A549 (cell line): ENCODE data around the gene MATN4. TPM values are rescaled to one million over a fixed set of nuclear protein-coding genes. Genes with fewer than 3 reads are reported as not detected.

ENCODE experiments used
- ATAC-seq, 2 experiments: fragments of 200-7000 bp in 1 of 2; fragments of >200 bp in 1 of 2; cut with Nextera tagmentation in 1 of 2; cut with Tn5 transposase in 1 of 2; 3 replicates each; pipeline versions ENCODE4 v1.8.0 to v1.9.1; 2018 to 2020; ENCODE audit warnings: mild to moderate bottlenecking in 1 of 2, moderate library complexity in 1 of 2
- CTCF ChIA-PET: fragments of 300-600 bp; sonication (Branson Sonifier 250); formaldehyde crosslinking; extraction: SDS; loops from one replicate; lab custom pipeline; 2021; ENCODE audit warnings: antibody characterized with exemption, inconsistent platforms; lab: Yijun Ruan, JAX
- POLR2A ChIA-PET: fragments of 350-600 bp; formaldehyde crosslinking; extraction: SDS; loops from one replicate; lab custom pipeline; 2021; ENCODE audit warnings: antibody characterized with exemption, inconsistent platforms; lab: Yijun Ruan, JAX
- DNase-seq, 2 experiments: peaks; one replicate each; pipeline versions ENCODE4 v3.0.0 to v3.0.0-alpha.2; 2011 to 2016; ENCODE audit warnings: low read depth in 1 of 2, low spot score in 1 of 2
- FAIRE-seq: peaks from 2 replicates; lab custom pipeline; 2011; peaks lifted over from hg19 to GRCh38; lab: Jason Lieb, UNC
- H3K27ac ChIP-seq, 2 experiments: fragments of >200 bp; sonication (Bioruptor Twin); formaldehyde crosslinking; 3 replicates each; pipeline ENCODE4 v1.5.1; 2016 to 2017
- H3K4me1 ChIP-seq: fragments of >200 bp; sonication (Bioruptor Twin); formaldehyde crosslinking; 3 replicates; pipeline ENCODE4 v1.6.1; 2016
- H3K4me2 ChIP-seq: fragments of >200 bp; sonication (Bioruptor Twin); formaldehyde crosslinking; 3 replicates; pipeline ENCODE4 v1.6.1; 2016
- H3K4me3 ChIP-seq: fragments of >200 bp; sonication (Bioruptor Twin); formaldehyde crosslinking; 3 replicates; pipeline ENCODE4 v1.5.1; 2016
- H3K9me3 ChIP-seq: fragments of >200 bp; sonication (Bioruptor Twin); formaldehyde crosslinking; 3 replicates; pipeline ENCODE4 v1.6.1; 2016
- CEBPB ChIP-seq, 2 experiments: fragments of >200 bp in 1 of 2; sonication (Bioruptor Twin) in 1 of 2; formaldehyde crosslinking in 1 of 2; IDR thresholded peaks; 2 replicates each; pipeline ENCODE4 v1.6.1; 2012 to 2016
- CHD4 ChIP-seq: fragments of 200-600 bp; sonication (generic); IDR thresholded peaks from 2 replicates; pipeline ENCODE4 v1.6.1; 2016; ENCODE audit warnings: antibody characterized with exemption, mild to moderate bottlenecking, borderline replicate concordance
- EHMT2 ChIP-seq: fragments of 200-600 bp; sonication (generic); IDR thresholded peaks from 2 replicates; pipeline ENCODE4 v1.6.1; 2016; ENCODE audit warnings: antibody characterized with exemption, low read depth, mild to moderate bottlenecking, moderate library complexity
- EP300 ChIP-seq, 2 experiments: fragments of >200 bp; sonication (Bioruptor Twin); formaldehyde crosslinking; IDR thresholded peaks; 2 replicates in 1 of 2; 3 replicates in 1 of 2; pipeline ENCODE4 v1.6.1; 2016 to 2017
- FOSB ChIP-seq: fragments of 250-450 bp; sonication (Bioruptor Pico); IDR thresholded peaks from 2 replicates; pipeline ENCODE4 v1.5.0; 2020; ENCODE audit warnings: mild to moderate bottlenecking, moderate library complexity
- HEYL ChIP-seq: fragments of 250-450 bp; sonication (Bioruptor Pico); IDR thresholded peaks from 2 replicates; pipeline ENCODE4 v1.8.0; 2021; ENCODE audit warnings: mild to moderate bottlenecking, moderate library complexity
- HOXA7 ChIP-seq: fragments of 250-450 bp; sonication (Bioruptor Pico); IDR thresholded peaks from 2 replicates; pipeline ENCODE4 v1.5.0; 2020; ENCODE audit warnings: mild to moderate bottlenecking, moderate library complexity
- JUN ChIP-seq, 2 experiments: fragments of >200 bp; sonication (Bioruptor Twin); formaldehyde crosslinking; IDR thresholded peaks; 2 replicates in 1 of 2; 3 replicates in 1 of 2; pipeline ENCODE4 v1.6.1; 2016 to 2017
- NFE2L2 ChIP-seq: fragments of 150-350 bp; conservative IDR thresholded peaks from 2 replicates; pipeline ENCODE4 v1.6.1; 2014; ENCODE audit warnings: low read length
- TP53 ChIP-seq: fragments of 250-450 bp; sonication (Bioruptor Pico); IDR thresholded peaks from 2 replicates; pipeline ENCODE4 v1.5.0; 2021; ENCODE audit warnings: mild to moderate bottlenecking, moderate library complexity
- ZFP36 ChIP-seq: fragments of 450-650 bp; IDR thresholded peaks from 2 replicates; pipeline ENCODE4 v1.6.1; 2014; ENCODE audit warnings: borderline replicate concordance; ENCODE audit not compliant: partially characterized antibody
- ZNF302 ChIP-seq: fragments of 250-450 bp; sonication (Bioruptor Pico); IDR thresholded peaks from 2 replicates; pipeline ENCODE4 v1.9.0; 2021; ENCODE audit warnings: inconsistent platforms, mild to moderate bottlenecking, moderate library complexity
- WGBS: methylation state at CpG from one replicate; pipeline ENCODE4 v1.1.6; 2017; ENCODE audit errors: missing lambda C conversion rate; 5-methylcytosine and 5-hydroxymethylcytosine counted together
- polyA plus RNA-seq, 4 experiments: library from polyadenylated mRNA; depleted of rRNA in 3 of 4; stranded (reverse); fragments of >200 nt; fragmentation: RNase III in 1 of 4; extraction: RNeasy Plus Mini Kit Qiagen cat#74134 plus additional on column Dnase treatment in 1 of 4; gene quantifications; 2 replicates in 3 of 4; 3 replicates in 1 of 4; pipeline ENCODE4 v1.2.3, GENCODE V29; 2011 to 2017
- TF ChIP-seq, protein P1 (sequence below): fragments of >200 bp; sonication (Bioruptor Twin); formaldehyde crosslinking; IDR thresholded peaks from 2 replicates; pipeline ENCODE4 v1.6.1; 2016
- TF ChIP-seq, protein P2 (sequence below): fragments of >200 bp; sonication (Bioruptor Twin); formaldehyde crosslinking; IDR thresholded peaks from 3 replicates; pipeline ENCODE4 v1.6.1; 2016
- TF ChIP-seq, protein P3 (sequence below): fragments of 150-350 bp; IDR thresholded peaks from 2 replicates; pipeline ENCODE4 v1.6.1; 2014; ENCODE audit warnings: low read depth, mild to moderate bottlenecking, low read length
- TF ChIP-seq, protein P4 (sequence below): IDR thresholded peaks from 2 replicates; pipeline ENCODE4 v1.6.1; 2012

Gene MATN4
- polyA plus RNA-seq, 2 of the 4 experiments (the other 2 are of a cell fraction): 0.04 to 0.05 TPM

DNA sequence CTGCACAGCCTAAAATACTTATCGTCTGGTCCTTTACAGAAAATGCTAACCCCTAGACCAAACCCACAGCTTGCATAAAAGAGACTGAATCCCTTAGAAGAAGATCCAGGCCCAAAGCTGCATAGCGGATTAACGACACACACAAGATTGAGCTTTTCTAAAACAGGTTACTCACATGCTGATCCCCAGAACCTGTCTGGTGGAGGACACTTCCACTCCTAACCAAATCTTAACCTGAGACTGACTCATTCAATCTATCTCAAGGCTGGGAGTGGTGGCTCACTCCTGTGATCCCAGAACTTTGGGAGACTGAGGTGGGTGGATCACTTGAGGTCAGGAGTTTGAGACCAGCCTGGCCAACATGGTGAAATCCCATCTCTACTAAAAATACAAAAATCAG, 50.9 kb downstream of the MATN4 start:
- ATAC-seq (no peak), FAIRE-seq (no peak), DNase-seq (no peak)
- H3K27ac ChIP-seq: no peak overlapping the region
- CTCF ChIA-PET: interaction anchor here (2.8 kb wide), 1 partner anchor 34 kb away, joined by 12 read pairs; no protein-coding TSS in a partner anchor
- no peak overlapping the region for H3K4me2 ChIP-seq
- peaks cover 23% of the 10 kb centered on the region for H3K4me1 ChIP-seq
- H3K4me3 ChIP-seq: no peak overlapping the region
- no peaks in the 10 kb centered on the region for H3K9me3 ChIP-seq
- 83% methylated on average over 3 of the region's 3 CpGs for WGBS
- POLR2A ChIA-PET: no interaction called here
- TF ChIP-seq ZNF302 (CRISPR knock-in tag) (no peak), TP53 (no peak), JUN (IDR thresholded peaks at IDR 0.05) (no peak), FOSB (CRISPR knock-in tag) (no peak)
- TF ChIP-seq, protein P1, sequence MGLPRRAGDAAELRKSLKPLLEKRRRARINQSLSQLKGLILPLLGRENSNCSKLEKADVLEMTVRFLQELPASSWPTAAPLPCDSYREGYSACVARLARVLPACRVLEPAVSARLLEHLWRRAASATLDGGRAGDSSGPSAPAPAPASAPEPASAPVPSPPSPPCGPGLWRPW: no peak
- TF ChIP-seq, protein P2, sequence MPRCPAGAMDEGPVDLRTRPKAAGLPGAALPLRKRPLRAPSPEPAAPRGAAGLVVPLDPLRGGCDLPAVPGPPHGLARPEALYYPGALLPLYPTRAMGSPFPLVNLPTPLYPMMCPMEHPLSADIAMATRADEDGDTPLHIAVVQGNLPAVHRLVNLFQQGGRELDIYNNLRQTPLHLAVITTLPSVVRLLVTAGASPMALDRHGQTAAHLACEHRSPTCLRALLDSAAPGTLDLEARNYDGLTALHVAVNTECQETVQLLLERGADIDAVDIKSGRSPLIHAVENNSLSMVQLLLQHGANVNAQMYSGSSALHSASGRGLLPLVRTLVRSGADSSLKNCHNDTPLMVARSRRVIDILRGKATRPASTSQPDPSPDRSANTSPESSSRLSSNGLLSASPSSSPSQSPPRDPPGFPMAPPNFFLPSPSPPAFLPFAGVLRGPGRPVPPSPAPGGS: no peak

DNA sequence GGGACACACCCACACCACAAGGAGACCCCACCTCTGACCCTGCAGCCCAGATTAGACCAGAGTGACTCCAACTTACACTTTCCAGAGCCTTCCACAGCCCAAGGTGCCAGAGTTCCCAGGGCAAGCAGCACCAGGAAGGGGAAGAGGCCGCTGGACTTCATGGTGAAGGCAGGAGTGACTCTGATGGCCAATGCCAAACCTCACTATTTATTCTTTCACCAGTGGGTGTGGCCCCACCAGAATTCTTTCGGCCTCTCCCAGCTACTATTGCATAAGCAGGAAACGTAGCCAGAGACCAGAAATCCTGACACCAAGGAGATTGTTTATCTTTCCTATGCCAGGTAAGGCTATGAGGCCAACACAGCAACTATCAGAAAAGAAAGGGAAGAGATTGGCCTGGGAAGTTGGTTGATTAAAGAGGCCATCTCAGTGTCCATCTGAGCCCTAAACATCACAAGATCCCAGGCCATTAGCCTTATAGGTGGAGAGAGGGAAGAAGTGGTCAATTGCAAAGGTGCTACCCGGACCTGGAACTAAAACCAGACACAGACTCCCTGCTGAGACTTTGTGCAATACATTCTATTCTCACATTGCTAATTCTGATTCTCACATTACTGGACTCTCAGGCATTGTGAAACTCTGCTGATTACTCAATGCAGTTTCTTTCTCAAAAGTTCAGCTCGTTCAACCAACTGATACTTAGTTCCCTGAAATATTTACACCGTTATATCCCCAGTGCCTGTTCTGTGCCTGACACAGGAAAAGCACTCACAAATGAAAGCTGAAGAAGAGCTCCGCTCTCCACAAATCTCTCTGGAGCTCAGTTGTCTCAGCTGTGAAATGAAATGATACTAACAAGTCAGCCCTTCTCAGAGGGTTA, 53.5 kb downstream of the MATN4 start, which contains the start of gene SLPI:
SLPI (minus strand) TSS at position 182 of the 880 bp plus-strand sequence; CDS start at position 161, 21 bp downstream.
- 16% methylated on average over 6 of the region's 7 CpGs for WGBS
- peak; percentile 46 to 88; a peak in 3 of 4 replicates for TF ChIP-seq CEBPB (IDR thresholded peaks at IDR 0.05)
- TF ChIP-seq ZFP36: no peak
- TF ChIP-seq, protein P1: peak; percentile 72; the same call in 1 of the 2 replicates
- ChIA-PET CTCF (interaction anchor here (0.7 to 1.7 kb wide), 10 partner anchors 10 to 1425 kb away, joined by 3 to 9 read pairs (median 3); no protein-coding TSS in a partner anchor), POLR2A (interaction anchor here (0.6 kb wide), 1 partner anchor 23 kb away, joined by 3 read pairs; no protein-coding TSS in a partner anchor)
- H3K9me3 ChIP-seq: no peaks in the 10 kb centered on the region
- peak; percentile 52 to 72; a peak in 5 of 6 replicates for ATAC-seq
- peak; percentile 18 to 70 for DNase-seq
- H3K27ac ChIP-seq: peak within 1 kb of the TSS; percentile 54 to 70
- peak within 1 kb of the TSS; percentile 11; the same call in 1 of the 3 replicates for H3K4me3 ChIP-seq
- FAIRE-seq: no peak
- H3K4me1 ChIP-seq: peaks cover 23% of the 10 kb centered on the region
- peak within 1 kb of the TSS; percentile 62 for H3K4me2 ChIP-seq

DNA sequence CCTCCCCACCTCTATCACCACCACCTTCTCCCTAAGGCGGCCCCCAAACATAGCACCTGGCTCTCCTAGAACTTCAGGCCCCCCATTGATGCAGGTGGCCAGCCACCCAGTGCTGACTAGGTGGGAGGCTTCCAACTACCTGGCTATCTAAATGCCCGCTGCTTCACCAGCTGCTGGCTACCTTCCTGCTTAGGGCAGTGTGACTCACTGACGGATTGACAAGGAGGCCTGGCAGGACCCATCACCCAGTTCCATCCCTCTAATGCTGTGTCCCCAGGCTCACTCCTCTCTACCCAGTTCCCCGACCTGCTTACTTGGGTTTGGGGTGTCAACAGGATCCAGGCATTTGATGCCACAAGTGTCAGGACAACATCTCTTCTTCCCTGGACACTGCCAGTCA, 54.8 kb downstream of the MATN4 start:
- 65% methylated on average over 4 of the region's 4 CpGs for WGBS
- ChIA-PET POLR2A (no interaction called here), CTCF (interaction anchor here (1.1 to 1.5 kb wide), 4 partner anchors 8 to 157 kb away, joined by 3 to 7 read pairs (median 4); no protein-coding TSS in a partner anchor)
- ATAC-seq (no peak), FAIRE-seq (no peak)
- Histone ChIP-seq H3K4me1 (peaks cover 23% of the 10 kb centered on the region), H3K4me2 (peak overlapping the region; percentile 62; the same call in 1 of the 3 replicates), H3K9me3 (no peaks in the 10 kb centered on the region)
- TF ChIP-seq CHD4 (no peak), EHMT2 (no peak), EP300 (IDR thresholded peaks at IDR 0.05) (no peak), HEYL (CRISPR knock-in tag) (no peak), JUN (IDR thresholded peaks at IDR 0.05) (no peak), NFE2L2 (no peak), HOXA7 (CRISPR knock-in tag) (no peak)
- TF ChIP-seq, protein P3, sequence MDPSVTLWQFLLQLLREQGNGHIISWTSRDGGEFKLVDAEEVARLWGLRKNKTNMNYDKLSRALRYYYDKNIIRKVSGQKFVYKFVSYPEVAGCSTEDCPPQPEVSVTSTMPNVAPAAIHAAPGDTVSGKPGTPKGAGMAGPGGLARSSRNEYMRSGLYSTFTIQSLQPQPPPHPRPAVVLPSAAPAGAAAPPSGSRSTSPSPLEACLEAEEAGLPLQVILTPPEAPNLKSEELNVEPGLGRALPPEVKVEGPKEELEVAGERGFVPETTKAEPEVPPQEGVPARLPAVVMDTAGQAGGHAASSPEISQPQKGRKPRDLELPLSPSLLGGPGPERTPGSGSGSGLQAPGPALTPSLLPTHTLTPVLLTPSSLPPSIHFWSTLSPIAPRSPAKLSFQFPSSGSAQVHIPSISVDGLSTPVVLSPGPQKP: no peak
- TF ChIP-seq, protein P4, sequence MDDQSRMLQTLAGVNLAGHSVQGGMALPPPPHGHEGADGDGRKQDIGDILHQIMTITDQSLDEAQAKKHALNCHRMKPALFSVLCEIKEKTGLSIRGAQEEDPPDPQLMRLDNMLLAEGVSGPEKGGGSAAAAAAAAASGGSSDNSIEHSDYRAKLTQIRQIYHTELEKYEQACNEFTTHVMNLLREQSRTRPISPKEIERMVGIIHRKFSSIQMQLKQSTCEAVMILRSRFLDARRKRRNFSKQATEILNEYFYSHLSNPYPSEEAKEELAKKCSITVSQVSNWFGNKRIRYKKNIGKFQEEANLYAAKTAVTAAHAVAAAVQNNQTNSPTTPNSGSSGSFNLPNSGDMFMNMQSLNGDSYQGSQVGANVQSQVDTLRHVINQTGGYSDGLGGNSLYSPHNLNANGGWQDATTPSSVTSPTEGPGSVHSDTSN: no peak
- TF ChIP-seq, all 56 proteins: peak for 0
- no peak for DNase-seq
- H3K4me3 ChIP-seq: no peak overlapping the region
- H3K27ac ChIP-seq: no peak overlapping the region; a peak in 1 of 6 replicates
